SKM-1 (cell line): ENCODE data around the gene BNIP1.
A peak's percentile ranks its signal among the peaks of the same experiment; 100 is the strongest.
"Not testable (repeated sequence)": the region's sequence is repeated elsewhere in the genome, so short reads cannot be mapped to it uniquely, and the experiment has no call there.

ENCODE experiments used
- DNase-seq: peaks from one replicate; lab custom pipeline; 2025; ENCODE audit not compliant: unreplicated experiment; lab: John Stamatoyannopoulos, UW

Gene BNIP1, protein sequence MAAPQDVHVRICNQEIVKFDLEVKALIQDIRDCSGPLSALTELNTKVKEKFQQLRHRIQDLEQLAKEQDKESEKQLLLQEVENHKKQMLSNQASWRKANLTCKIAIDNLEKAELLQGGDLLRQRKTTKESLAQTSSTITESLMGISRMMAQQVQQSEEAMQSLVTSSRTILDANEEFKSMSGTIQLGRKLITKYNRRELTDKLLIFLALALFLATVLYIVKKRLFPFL

DNA sequence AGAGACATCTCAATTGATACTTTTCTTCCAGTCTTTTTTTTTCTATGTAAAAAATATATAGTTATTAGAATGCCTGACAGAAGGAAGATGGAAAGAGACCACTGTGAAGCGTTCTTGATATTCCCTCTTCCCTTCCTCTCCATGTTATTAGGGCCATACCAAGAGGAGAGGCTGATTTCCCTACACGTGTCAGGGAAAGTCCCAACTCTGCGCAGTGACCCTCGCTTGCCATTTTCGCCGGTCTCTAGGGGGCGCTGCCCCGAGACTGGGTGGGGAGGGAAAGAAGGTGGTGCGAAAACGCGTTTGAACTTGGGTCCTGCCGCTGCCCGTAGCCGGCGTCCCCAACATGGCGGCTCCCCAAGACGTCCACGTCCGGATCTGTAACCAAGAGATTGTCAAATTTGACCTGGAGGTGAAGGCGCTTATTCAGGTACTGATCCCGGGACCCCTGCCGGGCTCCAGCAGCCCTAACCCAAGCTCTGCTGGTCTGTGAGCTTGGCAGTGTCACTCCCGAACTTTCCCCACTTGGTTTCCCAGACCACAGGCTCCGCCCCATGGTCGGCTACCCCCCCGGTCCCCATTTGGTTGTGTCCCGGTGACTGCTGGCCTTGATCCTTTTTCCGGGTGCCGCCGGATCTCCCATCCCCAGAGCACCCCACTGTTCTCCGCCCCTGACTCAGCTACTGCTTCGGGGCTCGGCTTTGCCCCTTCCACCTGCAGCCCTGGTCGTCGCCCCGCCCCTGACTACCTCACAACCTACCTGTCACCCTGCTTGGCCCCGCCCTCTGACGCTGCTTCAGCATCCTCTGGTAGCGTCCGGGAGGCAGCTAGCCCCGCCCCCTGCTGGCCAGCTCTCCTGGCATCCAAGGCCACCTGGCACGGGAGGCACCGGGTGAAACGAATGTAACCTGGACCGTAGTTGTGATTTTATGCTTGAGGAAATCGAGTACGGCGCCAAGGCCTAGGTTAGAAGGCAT lies at the start of gene BNIP1:
Gene BNIP1 (plus strand): TSS at position 332 of the 977 bp plus-strand sequence. CDS start 15 bp downstream, at position 347.
- peak; percentile 75 for DNase-seq

DNA sequence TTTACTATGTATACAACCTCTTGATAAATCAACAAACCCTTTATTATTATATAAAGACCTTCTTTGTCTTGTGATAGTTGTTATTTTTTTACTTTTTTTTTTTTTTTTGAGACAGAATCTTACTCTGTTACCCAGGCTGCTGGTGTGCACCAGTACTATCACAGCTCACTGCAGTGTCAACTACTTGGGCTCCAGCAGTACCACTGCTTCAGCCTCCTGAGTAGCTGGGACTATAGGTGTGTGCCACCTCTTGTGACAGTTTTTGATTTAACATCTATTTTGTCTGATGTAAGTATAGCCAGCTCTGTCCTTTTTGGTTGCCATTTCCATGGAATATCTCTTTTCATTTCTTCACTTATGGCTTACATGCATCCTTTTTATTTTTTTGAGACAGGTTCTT lies 45.5 kb upstream of the BNIP1 start:
- no peak for DNase-seq

DNA sequence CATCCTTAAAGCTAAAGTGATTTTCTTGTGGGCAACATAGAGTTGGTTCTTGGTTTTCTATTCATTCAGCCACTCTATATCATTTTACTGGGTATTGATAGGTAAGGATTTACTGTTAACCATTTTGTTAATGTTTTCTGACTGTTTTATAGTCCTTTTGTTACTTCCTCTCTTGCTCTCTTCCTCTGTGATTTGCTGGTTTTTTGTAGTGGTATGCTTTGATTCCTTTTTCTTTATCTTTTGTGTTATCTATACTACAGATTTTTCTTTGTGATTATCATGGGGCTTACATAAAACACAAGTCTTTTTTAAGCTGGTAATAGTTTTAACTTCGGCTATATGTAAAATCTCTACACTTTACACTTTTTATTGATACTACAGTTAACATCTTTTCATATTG lies 44.9 kb upstream of the BNIP1 start:
- no peak for DNase-seq

DNA sequence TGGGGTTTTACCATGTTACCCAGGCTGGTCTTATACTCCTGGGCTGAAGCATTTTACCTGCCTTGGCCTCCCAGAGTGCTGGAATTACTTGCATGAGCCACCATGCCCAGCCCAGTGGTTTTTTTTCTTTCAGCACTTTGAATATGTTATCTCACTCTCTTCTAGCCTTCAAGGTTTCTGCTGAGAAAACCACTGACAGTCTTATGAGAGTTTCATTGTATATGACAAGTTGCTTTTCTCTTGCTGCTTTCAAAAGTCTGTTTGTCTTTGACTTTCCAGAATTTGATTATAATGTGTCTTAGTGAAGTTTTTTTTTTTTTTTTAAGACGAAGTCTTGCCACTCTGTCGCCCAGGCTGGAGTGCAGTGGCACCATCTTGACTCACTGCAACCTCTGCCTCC lies 43.1 kb upstream of the BNIP1 start:
- no peak for DNase-seq

DNA sequence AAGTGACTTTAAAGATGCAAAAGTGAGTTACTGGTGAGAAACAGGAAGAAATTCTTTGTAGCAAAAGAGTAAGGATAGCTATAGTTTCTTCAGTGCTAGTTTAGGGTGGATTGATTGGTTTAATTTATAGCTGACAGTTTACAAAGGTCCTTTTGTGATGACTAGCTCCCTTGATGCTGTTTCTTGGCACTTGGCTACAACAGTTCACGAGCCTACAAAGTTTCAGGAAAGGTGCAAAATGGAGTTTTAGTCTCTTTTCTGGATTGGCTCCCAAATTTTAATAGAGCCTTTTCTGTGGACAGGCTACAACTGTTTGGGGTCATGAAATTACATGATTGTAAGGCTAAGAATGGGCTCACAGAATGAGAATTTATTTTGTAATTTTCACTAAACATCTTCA lies 40.9 kb upstream of the BNIP1 start:
- DNase-seq: no peak

DNA sequence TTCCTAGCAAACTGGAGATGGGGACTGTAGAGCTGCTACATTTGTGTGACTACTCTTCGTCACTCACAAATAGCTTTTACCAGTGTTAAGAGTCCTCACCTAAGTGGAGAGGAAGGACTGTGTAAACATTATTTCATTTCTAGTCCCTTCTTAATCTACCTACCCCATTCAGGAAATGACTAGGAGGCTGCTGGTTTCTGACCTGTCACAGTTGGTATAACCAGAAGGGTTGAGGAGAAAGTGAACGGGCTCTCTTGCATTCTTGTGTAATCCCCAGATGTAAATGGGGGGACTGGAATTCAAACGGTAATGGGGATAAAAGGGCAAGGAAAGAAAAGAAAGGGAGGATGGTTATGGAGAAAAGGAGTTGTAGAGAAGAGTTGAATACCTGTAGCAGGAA lies 35.4 kb upstream of the BNIP1 start:
- DNase-seq: no peak

DNA sequence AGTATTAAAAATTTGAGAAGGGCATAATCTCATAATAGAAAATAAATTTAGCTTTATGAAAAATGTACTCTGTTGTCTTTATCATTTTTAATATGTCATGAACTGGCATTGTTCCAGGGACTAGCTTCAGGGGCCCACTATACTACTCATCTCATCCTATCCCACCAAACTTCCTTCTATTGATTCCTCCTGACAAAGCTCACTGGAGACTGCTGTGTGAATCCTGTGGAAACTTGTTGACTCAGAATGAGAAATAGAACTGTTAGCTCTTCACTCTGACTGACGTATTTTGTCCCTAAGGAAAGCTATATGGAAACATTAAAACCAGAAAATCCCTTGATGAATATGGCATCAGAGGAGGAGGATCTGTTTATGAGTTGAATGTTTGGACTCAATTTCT lies 29.8 kb upstream of the BNIP1 start:
- no peak for DNase-seq

DNA sequence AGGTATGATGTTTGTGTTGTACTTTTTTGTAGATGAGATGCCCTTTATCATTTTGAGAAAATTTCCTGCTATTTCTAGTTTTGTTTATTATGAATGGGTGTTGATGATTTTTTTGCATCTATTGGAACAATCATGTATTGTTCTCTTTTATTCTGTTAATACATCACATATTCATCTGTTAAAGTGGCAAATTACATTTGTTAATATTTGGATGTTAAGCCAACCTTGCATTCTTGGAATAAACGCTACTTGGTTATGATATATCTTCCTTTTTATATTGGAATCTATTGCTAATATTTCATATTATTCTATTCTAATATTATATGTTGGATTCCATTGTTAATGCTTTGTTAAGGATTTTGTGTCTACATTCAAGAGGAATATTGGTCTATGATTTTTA lies 24.6 kb upstream of the BNIP1 start:
- no peak for DNase-seq

DNA sequence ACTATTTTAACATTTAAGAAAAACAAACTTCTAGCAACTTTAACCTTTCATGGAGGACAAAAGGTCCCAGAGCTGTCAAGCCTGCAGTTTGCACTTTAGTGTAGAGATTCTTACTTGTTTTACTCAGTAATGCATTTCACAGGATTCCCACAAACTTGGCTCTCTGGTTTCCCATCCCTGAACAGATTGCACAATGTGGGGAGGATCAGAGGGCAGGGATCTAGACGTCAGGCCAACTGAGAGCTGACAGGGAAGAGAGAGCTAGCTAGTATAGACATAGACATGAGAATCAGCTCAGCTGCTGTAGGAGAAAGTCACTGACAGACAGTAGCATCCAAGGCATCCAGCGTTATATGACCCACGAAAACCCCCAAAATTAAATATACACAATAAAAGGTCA lies 20.9 kb upstream of the BNIP1 start:
- no peak for DNase-seq

DNA sequence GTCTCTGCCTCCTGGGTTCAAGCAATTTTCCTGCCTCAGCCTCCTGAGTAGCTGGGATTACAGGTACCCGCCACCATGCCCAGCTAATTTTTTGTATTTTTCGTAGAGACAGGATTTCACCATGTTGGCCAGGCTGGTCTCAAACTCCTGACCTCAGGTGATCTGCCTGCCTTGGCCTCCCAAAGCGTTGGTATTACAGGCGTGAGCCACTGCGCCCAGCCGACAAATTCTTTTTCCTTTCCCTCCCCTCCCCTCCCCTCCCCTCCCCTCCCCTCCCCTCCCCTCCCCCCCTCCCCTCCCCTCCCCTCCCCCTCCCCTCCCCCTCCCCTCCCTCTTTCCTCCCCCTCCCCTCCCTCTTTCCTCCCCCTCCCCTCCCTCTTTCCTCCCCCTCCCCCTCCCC lies 12.2 kb upstream of the BNIP1 start:
- not testable (repeated sequence) for DNase-seq

DNA sequence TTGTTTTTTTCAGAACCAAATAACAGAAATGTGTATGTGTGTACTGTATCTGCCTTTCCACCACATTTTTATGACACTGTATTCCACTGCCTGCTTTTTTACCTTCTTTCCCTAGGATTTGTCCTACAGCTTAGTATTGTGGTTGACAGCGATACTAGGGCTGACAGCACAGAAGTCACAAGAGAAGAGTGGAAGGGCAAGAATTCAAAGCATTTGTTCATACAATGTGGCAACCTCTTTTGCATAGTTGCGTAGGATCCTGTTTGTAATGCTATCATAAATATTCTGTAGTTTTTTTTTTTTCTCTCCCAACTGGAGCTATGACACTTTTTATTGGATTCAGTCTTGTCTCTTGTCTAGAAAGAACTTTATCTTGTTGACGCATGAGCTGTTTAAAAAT lies 5.6 kb upstream of the BNIP1 start:
- no peak for DNase-seq

DNA sequence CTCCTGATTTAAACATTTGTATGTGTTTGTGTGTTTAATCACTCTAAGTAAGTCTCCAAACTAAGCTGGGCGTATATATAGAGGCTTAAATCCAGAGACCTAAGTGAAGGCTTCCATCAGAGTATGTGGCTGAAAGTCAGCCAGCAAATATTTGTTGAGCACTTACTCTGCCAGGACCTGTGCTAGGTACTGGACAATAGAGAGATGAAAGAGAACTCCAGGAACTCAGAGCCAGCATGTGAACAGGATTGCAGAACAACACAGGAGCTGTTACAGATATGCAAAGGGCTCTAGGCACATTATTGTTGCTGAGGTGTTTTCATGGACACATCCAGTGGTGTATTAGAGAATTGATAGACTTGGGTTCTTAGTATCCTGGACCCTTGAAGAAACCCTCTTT lies 4.7 kb upstream of the BNIP1 start:
- DNase-seq: no peak

DNA sequence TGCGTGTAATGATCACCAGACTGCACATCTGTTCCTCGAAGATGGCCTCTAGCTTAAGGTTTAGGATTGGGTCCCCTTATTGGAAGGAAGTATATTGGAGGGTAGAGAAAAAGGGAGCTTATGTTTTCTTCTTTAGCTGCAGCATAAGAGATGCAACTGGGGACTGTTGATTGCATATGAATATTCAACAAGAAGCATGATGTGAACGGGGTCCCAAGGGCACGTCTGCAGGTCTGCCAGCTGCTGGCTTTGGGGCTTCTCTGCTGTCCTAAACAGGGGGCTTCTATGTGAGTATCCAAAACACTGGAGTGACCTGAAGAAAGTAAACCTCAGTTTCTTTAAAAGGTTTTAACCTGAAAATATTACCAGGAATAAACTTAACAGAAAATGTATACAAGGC lies 3.6 kb upstream of the BNIP1 start:
- DNase-seq: no peak

DNA sequence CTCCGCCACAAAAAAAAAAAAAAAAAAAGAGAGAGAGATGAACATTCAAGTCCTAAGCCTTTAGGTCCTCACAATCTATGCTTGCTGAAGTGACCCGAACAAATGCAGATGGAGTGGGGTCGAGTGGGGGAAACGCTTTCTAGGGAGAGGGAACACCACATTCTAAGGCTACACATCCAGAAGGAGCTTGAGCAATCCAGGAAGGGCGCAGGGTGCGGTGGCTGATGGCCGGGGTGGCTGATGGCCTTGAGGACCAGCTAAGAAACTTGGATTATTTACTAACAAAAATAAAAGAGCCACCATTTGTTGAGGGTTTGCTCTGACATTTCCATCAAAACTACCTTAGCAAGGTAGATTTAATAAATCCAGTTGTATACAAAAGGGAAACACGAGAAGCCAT lies 764 bp upstream of the BNIP1 start:
- DNase-seq: no peak

DNA sequence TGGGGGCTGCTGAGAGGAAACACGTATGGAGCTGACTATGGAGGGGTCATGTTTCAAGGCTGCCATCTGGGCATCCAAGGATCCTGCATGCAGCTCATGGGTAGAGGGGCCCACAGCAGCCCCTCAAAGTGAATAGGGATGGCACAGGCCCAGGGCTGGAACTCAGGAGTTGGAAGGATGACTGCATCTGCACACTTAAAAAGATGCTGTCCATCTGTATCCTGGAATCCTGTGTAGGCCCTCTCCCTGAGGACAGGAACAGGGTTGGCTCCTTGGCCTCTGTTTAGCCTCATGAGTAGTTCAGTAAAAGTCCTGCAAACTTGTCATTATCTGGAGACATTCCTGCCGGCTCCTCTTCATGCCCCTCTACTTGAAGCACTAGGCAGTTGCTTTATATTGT lies 4.0 kb downstream of the BNIP1 start:
- DNase-seq: no peak

DNA sequence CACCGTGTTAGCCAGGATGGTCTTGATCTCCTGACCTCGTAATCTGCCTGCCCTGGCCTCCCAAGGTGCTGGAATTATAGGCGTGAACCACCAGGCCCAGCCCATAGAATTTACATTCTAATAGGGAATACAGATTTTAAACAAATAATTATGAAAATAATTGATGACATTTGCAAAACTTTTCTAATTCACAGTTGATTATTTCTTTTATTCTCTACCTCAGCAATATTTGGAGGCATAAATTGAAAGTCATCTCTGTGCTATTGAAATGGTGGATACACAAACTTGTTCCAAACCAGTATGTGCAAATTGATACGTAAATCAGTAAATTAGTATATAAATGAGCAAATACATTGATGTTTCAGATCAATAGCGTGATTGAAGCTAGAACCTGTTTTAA lies 8.2 kb downstream of the BNIP1 start:
- no peak for DNase-seq

DNA sequence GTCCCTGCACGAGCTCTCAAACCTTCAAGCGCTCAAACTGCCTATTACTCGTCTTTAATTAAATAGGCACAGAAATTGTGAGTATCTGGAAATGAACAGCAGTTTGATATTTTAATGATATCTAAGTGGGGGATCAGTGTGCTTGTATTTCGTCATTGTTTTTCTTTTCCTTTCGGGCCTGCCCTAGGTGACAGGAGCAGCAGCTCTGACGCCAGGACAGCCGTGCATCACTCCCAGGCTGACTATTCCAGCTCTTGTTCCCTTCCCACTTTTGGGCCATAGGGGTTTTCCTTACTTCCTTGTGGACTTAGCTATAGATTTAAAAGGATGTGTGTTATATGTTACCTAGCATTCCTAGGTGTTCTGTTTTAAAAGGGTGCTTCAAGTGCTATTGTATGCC lies 9.5 kb downstream of the BNIP1 start:
- no peak for DNase-seq

DNA sequence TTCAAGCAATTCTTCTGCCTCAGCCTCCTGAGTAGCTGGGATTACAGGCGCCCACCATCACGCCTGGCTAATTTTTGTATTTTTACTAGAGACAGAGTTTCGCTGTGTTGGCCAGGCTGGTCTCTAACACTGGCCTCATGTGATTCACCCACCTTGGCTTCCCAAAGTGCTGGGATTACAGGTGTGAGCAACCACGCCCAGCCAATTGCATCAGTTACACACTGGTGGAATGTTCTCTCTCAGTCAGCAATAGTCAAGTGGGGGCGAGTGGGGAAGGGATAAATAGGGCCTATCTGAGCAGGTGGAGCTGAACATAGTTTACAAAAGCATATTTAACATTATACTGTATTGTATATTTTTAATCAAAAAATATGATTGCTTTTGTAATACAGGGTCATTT lies 10.3 kb downstream of the BNIP1 start:
- not testable (repeated sequence) for DNase-seq

DNA sequence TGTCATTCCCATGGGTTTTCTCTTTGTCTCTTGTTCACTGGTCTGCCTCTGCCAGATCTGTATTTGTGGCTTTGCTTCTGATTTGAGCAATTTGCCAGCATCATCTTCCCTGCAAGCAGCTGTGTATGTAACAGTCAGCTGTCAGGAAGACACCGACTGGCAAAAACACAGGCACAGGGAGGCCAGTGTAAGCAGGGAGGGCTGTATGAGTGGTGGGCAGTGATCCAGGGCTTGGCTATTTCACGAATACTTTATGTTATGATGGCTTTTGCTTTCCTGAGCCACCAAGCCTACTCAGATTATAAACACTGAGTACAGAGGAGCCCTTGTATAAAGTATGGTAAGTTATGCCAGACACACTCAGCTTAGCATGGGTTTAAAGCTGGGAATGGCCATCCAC lies 11.6 kb downstream of the BNIP1 start:
- no peak for DNase-seq

DNA sequence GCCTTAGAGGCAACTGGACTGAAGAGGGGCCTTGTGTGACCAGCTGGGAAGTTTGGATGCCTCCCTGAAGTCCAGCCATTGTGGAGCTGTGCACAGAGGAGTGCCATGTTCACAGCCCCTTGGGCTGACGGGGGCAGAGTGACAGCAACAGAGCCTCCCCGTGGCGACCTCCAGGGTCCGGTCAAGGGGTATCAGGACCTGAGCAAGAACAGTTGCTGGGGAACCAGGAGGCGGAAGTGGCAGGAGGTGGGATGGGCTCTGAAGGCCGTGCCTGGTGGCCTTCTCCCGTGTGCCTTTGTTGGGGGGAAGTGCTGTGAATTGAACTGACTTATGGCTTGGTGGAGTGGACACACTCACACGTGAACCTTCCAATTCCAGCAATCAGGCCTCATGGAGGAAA lies 14.0 kb downstream of the BNIP1 start:
- DNase-seq: no peak

DNA sequence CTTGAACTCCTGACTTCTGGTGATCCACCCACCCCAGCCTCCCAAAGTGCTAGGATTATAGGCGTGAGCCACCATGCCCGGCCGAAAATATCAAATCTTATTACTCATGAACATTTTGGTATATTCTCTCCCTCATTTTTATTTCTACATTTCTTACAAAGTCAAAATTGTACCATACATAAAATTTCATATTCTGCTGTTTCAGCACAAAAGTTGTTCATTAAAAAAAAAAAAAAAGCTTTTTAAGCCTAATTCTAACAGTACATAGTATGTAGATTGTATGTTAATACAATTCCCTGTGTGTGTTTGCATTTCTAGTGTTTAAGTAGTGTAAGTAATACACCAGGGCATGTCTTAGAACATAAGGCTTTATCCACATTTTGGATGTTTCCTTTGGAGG lies 14.9 kb downstream of the BNIP1 start:
- DNase-seq: no peak

DNA sequence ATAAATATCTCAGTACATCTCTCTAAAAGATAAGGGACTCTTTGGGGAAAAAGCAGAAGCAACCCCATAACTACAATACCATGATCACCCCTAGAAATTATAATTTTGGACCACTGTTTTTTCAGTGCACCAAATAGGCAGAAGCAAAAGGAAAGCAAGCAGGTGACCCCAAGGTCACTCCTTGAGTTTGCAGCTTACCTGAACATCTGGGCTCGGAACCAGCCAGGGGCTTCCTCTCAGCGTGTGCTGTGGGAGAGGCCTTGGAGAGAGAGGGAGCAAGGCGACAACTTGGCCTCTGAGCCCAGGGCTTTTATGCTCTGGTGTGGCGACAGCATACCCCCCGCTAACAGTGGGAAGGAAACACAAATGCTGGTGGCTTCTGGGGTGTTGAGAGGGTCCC lies 16.8 kb downstream of the BNIP1 start:
- DNase-seq: no peak

DNA sequence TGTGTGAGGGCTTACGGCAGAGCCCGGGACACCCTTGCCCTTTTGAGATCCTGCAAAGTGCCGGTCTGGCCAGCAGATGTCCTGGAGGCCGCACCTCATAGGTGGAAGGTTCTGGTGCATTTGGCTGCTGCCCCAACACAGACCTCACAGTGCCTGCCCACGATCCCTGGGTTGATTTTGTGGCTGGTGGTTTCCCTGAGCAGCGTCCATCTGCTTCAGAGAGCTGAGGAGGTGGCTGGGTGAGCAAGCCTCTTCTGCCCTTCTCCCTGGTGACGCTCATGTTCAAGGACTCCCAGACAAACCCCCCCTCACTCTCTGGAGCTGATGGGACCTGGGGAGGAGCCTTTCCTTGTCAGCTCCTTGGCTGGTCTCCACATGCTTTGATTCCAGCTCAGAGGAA lies 18.9 kb downstream of the BNIP1 start:
- no peak for DNase-seq
